Tibial artery (tissue), 4 donors: ENCODE results near the gene PRDM1.
"Not testable (repeated sequence)": the region's sequence is repeated elsewhere in the genome, so short reads cannot be mapped to it uniquely, and the experiment has no call there.

ENCODE experiments used
- DNase-seq, 2 donors: peaks; one replicate each; pipeline ENCODE4 v3.0.0-alpha.2; 2019
- H3K27ac ChIP-seq, 2 donors: fragments of 200-600 bp; sonication (generic) in 1 of 2; 1 replicate in 1 of 2; 2 replicates in 1 of 2; pipeline ENCODE4 v1.5.1; 2018 to 2019; ENCODE audit warnings: mild to moderate bottlenecking in 1 of 2
- H3K27me3 ChIP-seq, 2 donors: fragments of 200-600 bp; sonication (generic) in 1 of 2; one replicate each; pipeline versions ENCODE4 v1.5.1 to v1.6.0; 2016 to 2019
- H3K36me3 ChIP-seq, 3 donors: fragments of 200-600 bp; sonication (generic) in 2 of 3; one replicate each; pipeline ENCODE4 v1.5.1; 2016 to 2019; ENCODE audit warnings: mild to moderate bottlenecking in 2 of 3
- H3K4me1 ChIP-seq, 4 donors: fragments of 200-600 bp; sonication (generic) in 2 of 4; 1 replicate in 3 of 4; 2 replicates in 1 of 4; pipeline ENCODE4 v1.5.1; 2016 to 2019
- H3K4me3 ChIP-seq, 2 donors: fragments of 200-600 bp; sonication (generic) in 1 of 2; 1 replicate in 1 of 2; 2 replicates in 1 of 2; pipeline ENCODE4 v1.5.1; 2018 to 2019; ENCODE audit warnings: mild to moderate bottlenecking in 2 of 2
- H3K9me3 ChIP-seq, 3 donors: fragments of 200-600 bp; sonication (generic) in 1 of 3; one replicate each; pipeline ENCODE4 v1.5.1; 2016 to 2019
- CTCF ChIP-seq, 2 experiments: fragments of 200-600 bp in 1 of 2; fragments of 450-650 bp in 1 of 2; IDR thresholded peaks; one replicate each; pipeline ENCODE4 v1.5.1; 2017 to 2019; ENCODE audit warnings: antibody characterized with exemption in 2 of 2, mild to moderate bottlenecking in 1 of 2, moderate library complexity in 1 of 2
- intact Hi-C: fragments of 100-400 bp; cut with DNase I; formaldehyde crosslinking; loops from one replicate; pipeline ENCODE4 v1.15.0; 2023; ENCODE audit warnings: low total_unique reads

PRDM1 gene

GRCh38 chr6:106147476-106147875 lies 61.3 kb downstream of the PRDM1 start:
- Histone ChIP-seq H3K4me3 (no peak overlapping the region), H3K27me3 (no peaks in the 10 kb centered on the region), H3K9me3 (no peaks in the 10 kb centered on the region), H3K27ac (no peak overlapping the region), H3K4me1 (no peaks in the 10 kb centered on the region), H3K36me3 (no peaks in the 10 kb centered on the region)
- no peak for TF ChIP-seq CTCF (IDR thresholded peaks at IDR 0.05)
- no peak for DNase-seq
- intact Hi-C loops = no loop called here

GRCh38 chr6:106149472-106150069 lies 63.4 kb downstream of the PRDM1 start:
- Histone ChIP-seq H3K9me3 (no peaks in the 10 kb centered on the region), H3K27ac (no peak overlapping the region), H3K4me3 (no peak overlapping the region), H3K36me3 (no peaks in the 10 kb centered on the region), H3K4me1 (no peaks in the 10 kb centered on the region), H3K27me3 (no peaks in the 10 kb centered on the region)
- TF ChIP-seq CTCF (IDR thresholded peaks at IDR 0.05) = no peak
- intact Hi-C loops = no loop called here
- DNase-seq = no peak

GRCh38 chr6:106152476-106152875 lies 66.3 kb downstream of the PRDM1 start:
- H3K27ac ChIP-seq, DNase-seq, H3K36me3 ChIP-seq, H3K9me3 ChIP-seq, H3K4me1 ChIP-seq, H3K4me3 ChIP-seq, H3K27me3 ChIP-seq, intact Hi-C loops: not testable (repeated sequence)

- Histone ChIP-seq H3K27ac (no peak overlapping the region), H3K36me3 (no peaks in the 10 kb centered on the region), H3K9me3 (no peaks in the 10 kb centered on the region), H3K4me3 (no peak overlapping the region), H3K4me1 (no peaks in the 10 kb centered on the region), H3K27me3 (no peaks in the 10 kb centered on the region)
- no peak for TF ChIP-seq CTCF (IDR thresholded peaks at IDR 0.05)
- intact Hi-C loops = no loop called here
- DNase-seq = no peak
These were observed 66.8 kb downstream of the PRDM1 start for GRCh38 chr6:106152952-106153351.

DNA sequence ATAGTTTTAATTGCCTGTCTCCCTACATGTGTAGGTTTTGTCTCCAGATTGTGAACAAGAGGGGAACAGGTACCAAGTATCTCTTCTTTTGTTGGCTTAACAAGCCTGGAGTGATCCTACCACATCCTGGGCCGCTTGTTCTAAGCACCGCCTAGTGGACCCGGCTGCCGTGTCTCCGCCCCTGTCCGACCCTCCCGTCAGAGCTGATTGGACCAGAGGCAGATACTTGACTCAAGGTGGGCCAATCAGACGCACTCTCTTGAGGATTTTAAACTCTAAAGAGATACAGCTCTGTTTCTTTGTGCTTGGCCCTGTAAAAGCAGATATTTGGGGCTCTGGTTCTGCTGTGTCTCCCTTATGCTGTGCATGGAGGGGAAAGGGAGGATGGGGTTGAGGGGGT lies 68.2 kb downstream of the PRDM1 start:
- TF ChIP-seq CTCF (IDR thresholded peaks at IDR 0.05) = no peak
- H3K4me3 ChIP-seq = no peak overlapping the region
- H3K27ac ChIP-seq = no peak overlapping the region
- H3K27me3 ChIP-seq = no peaks in the 10 kb centered on the region
- H3K4me1 ChIP-seq = no peaks in the 10 kb centered on the region
- no peaks in the 10 kb centered on the region for H3K9me3 ChIP-seq
- H3K36me3 ChIP-seq = no peaks in the 10 kb centered on the region
- no peak for DNase-seq
- intact Hi-C loops = no loop called here

DNA sequence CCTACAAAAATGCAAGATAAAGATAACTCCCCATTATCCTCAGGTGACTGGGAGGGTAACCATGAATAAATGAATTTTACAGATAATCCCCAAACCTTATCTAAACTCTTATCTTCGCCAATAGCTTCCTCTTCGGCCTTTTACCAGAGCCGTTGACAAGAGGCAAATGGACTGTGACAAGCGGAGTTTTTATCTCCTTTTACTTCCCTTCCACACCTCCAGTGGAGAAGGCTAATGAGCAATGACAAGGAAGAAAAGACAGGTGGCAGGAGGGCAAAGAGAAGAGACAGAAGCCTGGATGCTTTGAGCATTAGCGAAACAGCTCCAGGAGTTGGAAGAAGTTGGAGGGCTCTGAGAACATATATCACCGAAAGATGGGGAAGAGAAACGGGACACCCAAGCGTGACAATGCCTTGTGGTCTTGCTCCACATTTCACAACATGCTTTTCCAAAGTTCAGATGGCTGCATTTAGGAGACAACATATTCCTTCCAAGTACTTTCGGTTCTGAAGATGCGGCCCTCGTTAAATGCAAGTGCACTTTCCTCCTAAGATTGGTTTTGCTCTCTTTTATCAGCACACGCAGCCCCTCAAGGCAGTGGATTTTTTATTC lies 69.2 kb downstream of the PRDM1 start:
- no peak overlapping the region for H3K4me3 ChIP-seq
- no peak overlapping the region for H3K27ac ChIP-seq
- DNase-seq = no peak
- no peaks in the 10 kb centered on the region for H3K4me1 ChIP-seq
- H3K9me3 ChIP-seq = no peaks in the 10 kb centered on the region
- no peaks in the 10 kb centered on the region for H3K27me3 ChIP-seq
- TF ChIP-seq CTCF (IDR thresholded peaks at IDR 0.05) = no peak
- no peaks in the 10 kb centered on the region for H3K36me3 ChIP-seq
- intact Hi-C loops = no loop called here
